Effector CD4-positive, alpha-beta T cell (primary cell): Measurements from ENCODE around the gene GRN.
"Not testable (repeated sequence)": the region's sequence is repeated elsewhere in the genome, so short reads cannot be mapped to it uniquely, and the experiment has no call there.

Experiments used
- DNase-seq: peaks from one replicate; pipeline ENCODE4 v3.0.0-alpha.2; 2020

Gene GRN

GRCh38 chr17:44361292-44362260 lies 16.5 kb downstream of the GRN start:
- DNase-seq = no peak

- DNase-seq = no peak
Measured at GRCh38 chr17:44362459-44362948, 17.4 kb downstream of the GRN start.

- DNase-seq = no peak
Measured at GRCh38 chr17:44362949-44363612, 18.0 kb downstream of the GRN start.

GRCh38 chr17:44363613-44364159 lies 18.6 kb downstream of the GRN start, which contains the start of gene FAM171A2:
FAM171A2 (minus strand) TSS chr17:44363853; CDS start chr17:44363714, 139 bp downstream.
- DNase-seq = peak; percentile 56

- DNase-seq = not testable (repeated sequence)
Measured at GRCh38 chr17:44365051-44365450, 19.9 kb downstream of the GRN start.

GRCh38 chr17:44367231-44367979 lies 22.3 kb downstream of the GRN start:
- no peak for DNase-seq

GRCh38 chr17:44368391-44369243 lies 23.5 kb downstream of the GRN start:
- DNase-seq = not testable (repeated sequence)

- not testable (repeated sequence) for DNase-seq
Measured at GRCh38 chr17:44369414-44370023, 24.4 kb downstream of the GRN start.

GRCh38 chr17:44372036-44372435 lies 26.9 kb downstream of the GRN start:
- DNase-seq = no peak

GRCh38 chr17:44374306-44375195 lies 29.4 kb downstream of the GRN start:
- no peak for DNase-seq

GRCh38 chr17:44375196-44376017 lies 30.3 kb downstream of the GRN start:
- DNase-seq = no peak

- no peak for DNase-seq
Measured at GRCh38 chr17:44376124-44376523, 31.0 kb downstream of the GRN start.

- DNase-seq = no peak
Measured at GRCh38 chr17:44376779-44377178, 31.7 kb downstream of the GRN start.

GRCh38 chr17:44378171-44378705 lies 33.1 kb downstream of the GRN start:
- DNase-seq = no peak

- DNase-seq = no peak
Measured at GRCh38 chr17:44379887-44380286, 34.8 kb downstream of the GRN start.

GRCh38 chr17:44380767-44381166 lies 35.7 kb downstream of the GRN start:
- no peak for DNase-seq

GRCh38 chr17:44381810-44382305 lies 36.8 kb downstream of the GRN start:
- no peak for DNase-seq

GRCh38 chr17:44382917-44383316 lies 37.8 kb downstream of the GRN start:
- DNase-seq = no peak

GRCh38 chr17:44383363-44383762 lies 38.3 kb downstream of the GRN start:
- no peak for DNase-seq
